HepG2 (cell line): ENCODE data around the gene LYRM7. TPM values are rescaled to one million over a fixed set of nuclear protein-coding genes. Genes with fewer than 3 reads are reported as not detected.

Experiments used
- ATAC-seq: fragments of 200-7000 bp; cut with Tn5 transposase; 3 replicates; pipeline ENCODE4 v1.9.1; 2020; ENCODE audit warnings: mild to moderate bottlenecking, moderate library complexity
- BruUV-seq: library from RNA; stranded (reverse); fragments of 400-500 nt; replicated peaks from 2 replicates; lab custom pipeline; 2021; lab: Mats Ljungman, UMichigan
- CTCF ChIA-PET: fragments of 300-600 bp; formaldehyde crosslinking; extraction: SDS; loops from one replicate; lab custom pipeline; 2021; ENCODE audit warnings: low total read pairs, inconsistent platforms, low intra/inter-chr PET ratio; lab: Yijun Ruan, JAX
- POLR2A ChIA-PET: fragments of 350-600 bp; sonication (Branson Sonifier 250); formaldehyde crosslinking; loops from one replicate; lab custom pipeline; 2020; ENCODE audit warnings: antibody characterized with exemption, inconsistent platforms; lab: Yijun Ruan, JAX
- DNase-seq: peaks from one replicate; pipeline ENCODE4 v3.0.0-alpha.2; 2015; ENCODE audit warnings: low spot score
- FAIRE-seq: peaks from 3 replicates; lab custom pipeline; 2011; peaks lifted over from hg19 to GRCh38; lab: Jason Lieb, UNC
- H2AFZ ChIP-seq: one replicate; pipeline ENCODE4 v1.6.1; 2011; ENCODE audit warnings: low read length, inconsistent platforms
- H3K27ac ChIP-seq: fragments of 300-600 bp; 3 replicates; pipeline ENCODE4 v1.8.0; 2011; ENCODE audit warnings: mixed run types, mild to moderate bottlenecking, mixed read lengths, low read length, inconsistent platforms; ENCODE audit not compliant: insufficient read depth; ENCODE audit errors: extremely low read length
- H3K27me3 ChIP-seq, 2 experiments: fragments of 200-600 bp in 1 of 2; 2 replicates in 1 of 2; 3 replicates in 1 of 2; pipeline versions ENCODE4 v1.6.0 to v1.8.0; 2011; ENCODE audit warnings: low read length in 2 of 2, mild to moderate bottlenecking in 2 of 2, moderate library complexity in 2 of 2, inconsistent platforms in 1 of 2; ENCODE audit not compliant: insufficient read depth in 2 of 2, control insufficient read depth in 1 of 2
- H3K36me3 ChIP-seq, 2 experiments: fragments of 200-600 bp in 1 of 2; replicated peaks in 1 of 2; 2 replicates in 1 of 2; 3 replicates in 1 of 2; pipeline versions ENCODE4 v1.5.1 to v1.8.0; 2011; ENCODE audit warnings: low read length in 2 of 2, inconsistent platforms in 1 of 2; ENCODE audit not compliant: insufficient read depth in 2 of 2, control insufficient read depth in 1 of 2
- H3K4me1 ChIP-seq: 2 replicates; pipeline ENCODE4 v1.5.1; 2012; ENCODE audit warnings: low read length, inconsistent platforms; ENCODE audit not compliant: insufficient read depth
- H3K4me2 ChIP-seq: 2 replicates; pipeline ENCODE4 v1.6.0; 2011; ENCODE audit warnings: low read depth, low read length, inconsistent platforms
- H3K4me3 ChIP-seq, 3 experiments: fragments of 200-600 bp in 1 of 3; sonication (generic), shearing (Covaris generic) in 1 of 3; replicated peaks in 1 of 3; 2 replicates each; pipeline ENCODE4 v1.5.1; 2011 to 2016; ENCODE audit warnings: low read length in 3 of 3, inconsistent platforms in 2 of 3, low read depth in 2 of 3, mild to moderate bottlenecking in 2 of 3, control low read depth in 1 of 3, mixed read lengths in 1 of 3; ENCODE audit not compliant: insufficient read depth in 1 of 3
- H3K79me2 ChIP-seq: one replicate; pipeline ENCODE4 v1.6.1; 2011; ENCODE audit warnings: low read length, inconsistent platforms; ENCODE audit not compliant: insufficient read depth
- H3K9ac ChIP-seq: 2 replicates; pipeline ENCODE4 v1.6.0; 2011; ENCODE audit warnings: mild to moderate bottlenecking, low read depth, low read length, inconsistent platforms; ENCODE audit not compliant: insufficient read depth
- H3K9me3 ChIP-seq: 2 replicates; pipeline ENCODE4 v1.5.1; 2012; ENCODE audit warnings: mild to moderate bottlenecking, low read length
- H4K20me1 ChIP-seq: 2 replicates; pipeline ENCODE4 v1.6.0; 2011; ENCODE audit warnings: inconsistent platforms, mild to moderate bottlenecking, low read length, moderate library complexity; ENCODE audit not compliant: insufficient read depth
- CHD2 ChIP-seq: IDR thresholded peaks from 2 replicates; pipeline ENCODE4 v1.6.1; 2011; ENCODE audit warnings: low read depth, low read length, improper control_type of control experiment
- HMGXB3 ChIP-seq: sonication (generic); formaldehyde crosslinking; IDR thresholded peaks from 2 replicates; pipeline ENCODE4 v1.4.0; 2020; ENCODE audit warnings: missing genetic modification reagents, borderline replicate concordance
- KDM3A ChIP-seq: IDR thresholded peaks from 2 replicates; pipeline ENCODE4 v1.6.1; 2018; ENCODE audit warnings: low read depth, missing compliant biosample characterization
- MATR3 ChIP-seq: sonication (generic); formaldehyde crosslinking; IDR thresholded peaks from 2 replicates; pipeline ENCODE4 v1.4.0; 2020; ENCODE audit warnings: missing genetic modification reagents
- MLXIP ChIP-seq: sonication (generic); formaldehyde crosslinking; IDR thresholded peaks from 2 replicates; pipeline ENCODE4 v1.9.0; 2021; ENCODE audit warnings: missing genetic modification reagents, borderline replicate concordance
- PREB ChIP-seq: sonication (generic); formaldehyde crosslinking; IDR thresholded peaks from 2 replicates; pipeline ENCODE4 v1.4.0; 2020; ENCODE audit warnings: missing genetic modification reagents
- TMF1 ChIP-seq: sonication (generic); formaldehyde crosslinking; IDR thresholded peaks from 2 replicates; pipeline ENCODE4 v1.8.1; 2022; ENCODE audit warnings: low read depth, missing genetic modification reagents
- YEATS4 ChIP-seq: sonication (generic); formaldehyde crosslinking; IDR thresholded peaks from 2 replicates; pipeline ENCODE4 v1.4.0; 2020; ENCODE audit warnings: missing genetic modification reagents, borderline replicate concordance
- ZFAT ChIP-seq: sonication (generic); formaldehyde crosslinking; conservative IDR thresholded peaks from 2 replicates; pipeline ENCODE4 v1.8.1; 2023; ENCODE audit warnings: missing genetic modification reagents, inconsistent platforms
- ZFP36 ChIP-seq: fragments of 150-350 bp; IDR thresholded peaks from 2 replicates; pipeline ENCODE4 v1.6.1; 2018; ENCODE audit warnings: borderline replicate concordance, low read length, low read depth; ENCODE audit not compliant: partially characterized antibody
- ZNF670 ChIP-seq: sonication (generic); formaldehyde crosslinking; IDR thresholded peaks from 2 replicates; pipeline ENCODE4 v1.8.0; 2022; ENCODE audit warnings: mild to moderate bottlenecking, missing genetic modification reagents, borderline replicate concordance
- whole genome bisulfite sequencing: methylation state at CpG from one replicate; pipeline ENCODE4 v1.1.6; 2017; ENCODE audit warnings: low lambda C conversion rate; 5-methylcytosine and 5-hydroxymethylcytosine counted together
- in situ Hi-C: cut with HindIII; loops from 2 replicates; pipeline ENCODE4 v1.10.0; 2017; ENCODE audit warnings: low pct_unique_long_range_greater_than_20kb; ENCODE audit not compliant: extremely low pct_ligation_motif_present
- intact Hi-C: fragments of 100-400 bp; cut with micrococcal nuclease; formaldehyde crosslinking; loops from one replicate; pipeline ENCODE4 v1.10.0; 2022; ENCODE audit not compliant: unreplicated experiment
- polyA plus RNA-seq, 8 experiments: library from polyadenylated mRNA; depleted of rRNA in 3 of 8; stranded (reverse) in 7 of 8; unstranded in 1 of 8; fragments of >200 nt; fragmentation: Illumina TruSeq in 4 of 8; extraction: Trizol in 4 of 8; gene quantifications; 2 replicates each; pipeline versions ENCODE4 v1.2.1 to v1.2.3, GENCODE V29; 2011 to 2016; ENCODE audit warnings: low read depth in 4 of 8, missing spikeins in 1 of 8, mixed read lengths in 1 of 8; ENCODE audit not compliant: insufficient read depth in 1 of 8
- total RNA-seq, 5 experiments: library from RNA; depleted of rRNA; stranded (reverse); fragments of >200 nt; fragmentation: Illumina TruSeq; extraction: Trizol; gene quantifications; 2 replicates each; pipeline ENCODE4 v1.2.3, GENCODE V29; 2016; ENCODE audit warnings: low read depth in 1 of 5

LYRM7 gene
- total and polyA plus RNA-seq, 2 of the 13 experiments (the other 11 are each of a cell fraction or from before 2014, with no cell fraction given), result 3.0 to 5.5 TPM

DNA sequence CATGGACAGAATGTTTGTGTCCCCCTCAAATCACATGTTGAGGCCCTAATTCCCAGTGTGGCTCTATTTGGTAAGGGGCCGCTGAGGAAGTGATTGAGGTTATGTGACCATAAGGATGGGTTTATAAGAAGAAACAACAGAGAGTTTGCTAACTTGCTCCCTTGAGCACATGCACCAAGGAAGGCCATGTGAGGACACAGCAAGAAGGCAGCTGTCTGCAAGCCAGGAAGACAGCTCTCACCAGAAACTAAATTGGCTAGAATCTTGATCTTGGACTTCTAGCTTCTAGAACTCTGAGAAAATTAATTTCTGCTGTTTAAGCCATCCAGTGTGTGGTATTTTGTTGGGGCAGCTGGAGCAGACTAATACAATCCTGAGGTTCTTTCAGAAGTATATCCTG, 57.9 kb downstream of the LYRM7 start:
- H3K4me1 ChIP-seq, result no peaks in the 10 kb centered on the region

More for the DNA sequence above, 57.9 kb downstream of the LYRM7 start:
- in situ Hi-C loops, result no loop called here
- Histone ChIP-seq H3K27ac (no peak overlapping the region), H3K4me2 (no peak overlapping the region), H3K4me3 (no peak overlapping the region), H3K9me3 (no peaks in the 10 kb centered on the region), H4K20me1 (no peaks in the 10 kb centered on the region), H3K27me3 (peaks cover 0 to 2% of the 10 kb centered on the region in 2 experiments; a peak in 1 of 5 replicates), H3K36me3 (no peaks in the 10 kb centered on the region), H3K9ac (no peak overlapping the region), H2AFZ (no peak overlapping the region), H3K79me2 (no peaks in the 10 kb centered on the region)
- FAIRE-seq, result no peak
- ChIA-PET POLR2A (no interaction called here), CTCF (no interaction called here)
- no peak for ATAC-seq
- 44% methylated on average over 1 of the region's 1 CpG for WGBS
- no TSS peak for BruUV-seq
- TF ChIP-seq PREB (CRISPR knock-in tag), result no peak
- TF ChIP-seq HMGXB3 (CRISPR knock-in tag), result no peak
- no peak for TF ChIP-seq CHD2
- no peak for TF ChIP-seq TMF1 (CRISPR knock-in tag)
- no peak for TF ChIP-seq KDM3A (CRISPR knock-in tag)
- TF ChIP-seq YEATS4 (CRISPR knock-in tag), result no peak
- no peak for TF ChIP-seq ZFP36
- TF ChIP-seq MATR3, result no peak
- no peak for TF ChIP-seq MLXIP
- no peak for TF ChIP-seq ZNF670 (CRISPR knock-in tag)
- TF ChIP-seq ZFAT (CRISPR knock-in tag), result no peak
- intact Hi-C loops, result no loop called here
- DNase-seq, result no peak
